Stimulated activated effector memory CD8-positive, alpha-beta T cell treated with anti-CD3 and anti-CD28 coated beads, Interleukin-12 subunit alpha, Interleukin-12 subunit beta, amount 100 ng/mL, for 72 hours (primary cell): ENCODE measurements around the gene PLAAT1.

ENCODE experiments used
- ATAC-seq: fragments of 150-1000 bp; cut with Tn5 transposase; 2 replicates; pipeline ENCODE4 v1.10.0; 2021
- DNase-seq, 2 donors: peaks; one replicate each; pipeline ENCODE4 v3.0.0; 2021 to 2022; ENCODE audit warnings: low spot score in 2 of 2
- H3K27ac Mint-ChIP-seq: one replicate; pipeline ENCODE4 v1.8.0; 2022; ENCODE audit warnings: mild to moderate bottlenecking, mixed read lengths
- H3K36me3 Mint-ChIP-seq: one replicate; pipeline ENCODE4 v1.8.0; 2022; ENCODE audit warnings: mild to moderate bottlenecking, mixed read lengths
- H3K4me1 Mint-ChIP-seq: one replicate; pipeline ENCODE4 v1.8.0; 2022; ENCODE audit warnings: mixed read lengths
- H3K4me3 Mint-ChIP-seq: one replicate; pipeline ENCODE4 v1.8.0; 2022; ENCODE audit warnings: mild to moderate bottlenecking, mixed read lengths
- H3K9me3 Mint-ChIP-seq: one replicate; pipeline ENCODE4 v1.8.0; 2022; ENCODE audit warnings: mixed read lengths

The PLAAT1 gene

DNA sequence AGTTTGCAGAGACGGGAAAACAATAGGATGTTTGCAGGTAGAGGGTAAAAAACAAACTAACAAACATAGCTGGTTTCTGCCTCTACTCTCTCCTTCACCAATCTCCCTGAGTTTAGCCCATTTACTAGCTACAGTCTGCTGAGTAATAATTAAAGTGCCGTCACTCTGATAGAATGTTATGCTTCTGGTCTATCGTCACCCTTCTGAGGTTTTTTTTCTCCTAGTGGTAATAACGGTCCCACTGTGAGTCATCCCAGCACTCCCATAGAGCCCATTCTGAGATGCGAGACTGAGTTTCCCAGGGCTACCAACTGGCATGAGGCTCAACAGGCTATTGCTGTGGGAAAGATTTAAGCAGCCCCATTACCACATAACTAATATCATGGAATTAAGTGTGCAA, 56.4 kb downstream of the PLAAT1 start:
- no peak for DNase-seq
- peak; percentile 80 for ATAC-seq
- H3K27ac Mint-ChIP-seq = no peak overlapping the region
- no peaks in the 10 kb centered on the region for H3K4me1 Mint-ChIP-seq
- H3K9me3 Mint-ChIP-seq = peaks cover 4% of the 10 kb centered on the region
- no peaks in the 10 kb centered on the region for H3K36me3 Mint-ChIP-seq
- H3K4me3 Mint-ChIP-seq = no peak overlapping the region

GRCh38 chr3:193301433-193301832, 60.4 kb downstream of the PLAAT1 start:
- no peak overlapping the region for H3K27ac Mint-ChIP-seq
- no peaks in the 10 kb centered on the region for H3K4me1 Mint-ChIP-seq
- no peak for ATAC-seq
- no peak for DNase-seq
- H3K36me3 Mint-ChIP-seq = no peaks in the 10 kb centered on the region
- no peak overlapping the region for H3K4me3 Mint-ChIP-seq
- peaks cover 3% of the 10 kb centered on the region for H3K9me3 Mint-ChIP-seq

GRCh38 chr3:193305356-193305755, 64.3 kb downstream of the PLAAT1 start:
- H3K9me3 Mint-ChIP-seq = peaks cover 3% of the 10 kb centered on the region
- H3K4me1 Mint-ChIP-seq = no peaks in the 10 kb centered on the region
- no peak overlapping the region for H3K4me3 Mint-ChIP-seq
- no peak for DNase-seq
- no peak for ATAC-seq
- H3K27ac Mint-ChIP-seq = no peak overlapping the region
- H3K36me3 Mint-ChIP-seq = no peaks in the 10 kb centered on the region

DNA sequence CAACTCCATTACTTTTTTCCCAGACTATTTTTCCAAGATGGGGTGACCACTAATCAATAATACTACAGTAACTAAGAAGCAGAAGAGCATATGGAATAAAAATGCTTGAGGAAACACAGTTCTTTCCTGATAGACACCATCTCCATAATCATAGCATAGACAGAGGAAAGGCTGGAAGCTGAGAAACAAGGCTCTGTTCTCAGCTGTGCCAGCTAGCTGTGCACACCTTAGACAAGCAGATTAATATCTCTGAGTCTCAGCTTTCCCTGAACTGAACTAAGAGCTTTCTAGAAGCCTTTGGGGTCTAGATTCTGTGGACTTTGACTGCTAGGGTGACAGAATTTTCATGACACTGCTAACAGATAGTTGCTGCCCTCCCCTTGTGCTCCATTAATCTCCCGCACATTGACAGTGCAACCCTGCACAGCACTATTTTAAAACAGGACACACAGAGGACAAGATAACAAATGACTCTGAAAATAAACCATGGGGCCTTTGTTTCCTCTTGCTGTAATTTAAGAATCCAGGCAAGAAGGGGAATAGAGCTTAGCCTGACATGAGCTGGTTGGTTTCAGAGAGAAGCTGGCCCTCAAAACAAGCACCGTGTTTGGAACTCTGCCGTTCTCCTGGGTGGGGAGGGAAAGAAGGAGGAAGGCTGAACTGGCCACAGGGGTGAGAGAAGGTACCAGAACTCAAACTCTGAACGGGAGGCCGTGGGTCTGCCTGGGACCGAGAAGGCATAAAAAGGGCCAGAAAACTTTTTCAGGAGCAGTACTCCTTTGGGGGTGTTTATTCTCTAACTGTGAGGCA, 70.1 kb downstream of the PLAAT1 start:
- H3K9me3 Mint-ChIP-seq = peaks cover 2% of the 10 kb centered on the region
- no peaks in the 10 kb centered on the region for H3K4me1 Mint-ChIP-seq
- no peak for DNase-seq
- H3K36me3 Mint-ChIP-seq = no peaks in the 10 kb centered on the region
- H3K27ac Mint-ChIP-seq = no peak overlapping the region
- ATAC-seq = no peak
- H3K4me3 Mint-ChIP-seq = no peak overlapping the region

DNA sequence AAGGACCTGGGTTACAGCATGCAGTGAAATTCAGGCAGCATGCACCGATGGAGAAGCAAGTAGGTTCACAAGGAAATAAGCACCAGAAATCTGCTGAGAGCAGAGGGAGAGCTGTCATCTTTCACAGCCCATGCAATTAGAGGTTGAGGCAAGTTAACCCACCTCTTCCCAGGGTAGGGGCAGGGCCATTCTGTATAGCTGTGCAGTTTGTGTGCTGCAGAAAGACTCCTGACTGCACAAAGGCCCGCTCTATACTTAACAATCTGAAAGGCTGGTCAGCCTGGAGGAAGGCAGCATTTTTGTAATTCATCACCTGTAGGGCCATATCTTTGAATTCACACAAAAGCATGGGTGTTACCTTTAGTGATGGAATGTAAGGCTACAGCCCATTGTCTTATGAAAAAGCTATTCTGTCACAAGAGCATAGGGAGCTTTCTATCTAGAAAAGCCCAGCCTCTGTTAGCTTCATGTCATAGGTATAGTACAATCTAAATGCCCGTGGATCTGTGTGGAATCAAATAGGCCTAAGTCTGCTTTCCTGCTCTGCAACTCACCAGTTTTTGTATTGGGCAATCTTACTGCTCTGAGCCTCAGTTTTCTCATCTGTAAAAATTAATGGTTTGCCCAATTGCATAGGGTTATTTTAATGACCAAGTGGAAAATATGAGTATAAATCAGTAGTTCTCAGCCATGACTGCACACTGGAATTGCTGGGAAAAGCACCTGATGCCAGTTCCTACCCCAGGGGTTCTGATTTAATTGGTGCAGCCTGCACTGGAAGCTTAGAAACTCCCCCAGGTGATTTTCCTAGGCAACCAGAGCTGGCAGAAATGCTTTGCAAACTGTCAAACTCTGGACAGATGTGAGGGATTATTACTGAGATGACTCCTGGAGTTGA, 72.3 kb downstream of the PLAAT1 start:
- ATAC-seq (no peak), DNase-seq (no peak)
- H3K9me3 Mint-ChIP-seq = peaks cover 2% of the 10 kb centered on the region
- no peak overlapping the region for H3K27ac Mint-ChIP-seq
- H3K4me3 Mint-ChIP-seq = no peak overlapping the region
- no peaks in the 10 kb centered on the region for H3K4me1 Mint-ChIP-seq
- H3K36me3 Mint-ChIP-seq = no peaks in the 10 kb centered on the region

GRCh38 chr3:193314161-193314560, 73.1 kb downstream of the PLAAT1 start:
- Mint-ChIP-seq H3K4me1 (no peaks in the 10 kb centered on the region), H3K9me3 (peaks cover 2% of the 10 kb centered on the region), H3K36me3 (no peaks in the 10 kb centered on the region), H3K27ac (no peak overlapping the region), H3K4me3 (no peak overlapping the region)
- DNase-seq (no peak), ATAC-seq (no peak)

- no peak for ATAC-seq
- H3K4me1 Mint-ChIP-seq = no peaks in the 10 kb centered on the region
- DNase-seq = no peak
- no peak overlapping the region for H3K4me3 Mint-ChIP-seq
- no peaks in the 10 kb centered on the region for H3K36me3 Mint-ChIP-seq
- H3K27ac Mint-ChIP-seq = no peak overlapping the region
- peaks cover 2% of the 10 kb centered on the region for H3K9me3 Mint-ChIP-seq
Measured at GRCh38 chr3:193317682-193318300, 76.8 kb downstream of the PLAAT1 start.
